Lung (tissue), 12 donors: ENCODE data around the gene NIPAL3. TPM values are rescaled to one million over a fixed set of nuclear protein-coding genes. Genes with fewer than 3 reads are reported as not detected.

ENCODE experiments used
- ATAC-seq: fragments of 200-7000 bp; cut with Tn5 transposase; one replicate; pipeline ENCODE4 v1.9.1; 2020; ENCODE audit warnings: moderate number of reproducible peaks; ENCODE audit not compliant: insufficient read depth, low FRiP score
- DNase-seq, 3 donors: peaks; one replicate each; pipeline ENCODE4 v3.0.0-alpha.2; 2013 to 2017
- H3K27ac ChIP-seq, 2 donors: one replicate each; pipeline ENCODE4 v1.5.1; 2013; ENCODE audit warnings: mild to moderate bottlenecking in 2 of 2, moderate library complexity in 2 of 2, control low read depth in 1 of 2, inconsistent platforms in 1 of 2, low read depth in 1 of 2, low read length in 1 of 2
- H3K27me3 ChIP-seq, 3 donors: one replicate each; pipeline ENCODE4 v1.5.1; 2013; ENCODE audit warnings: low read length in 2 of 3; ENCODE audit not compliant: control insufficient read depth in 3 of 3, insufficient read depth in 3 of 3
- H3K36me3 ChIP-seq, 4 donors: one replicate each; pipeline ENCODE4 v1.5.1; 2013; ENCODE audit warnings: low read length in 4 of 4, mild to moderate bottlenecking in 1 of 4, moderate library complexity in 1 of 4; ENCODE audit not compliant: control insufficient read depth in 4 of 4, insufficient read depth in 4 of 4
- H3K4me1 ChIP-seq, 5 donors: one replicate each; pipeline ENCODE4 v1.5.1; 2013; ENCODE audit warnings: low read length in 5 of 5, mild to moderate bottlenecking in 2 of 5, moderate library complexity in 1 of 5; ENCODE audit not compliant: control insufficient read depth in 5 of 5, insufficient read depth in 5 of 5
- H3K4me3 ChIP-seq: one replicate; pipeline ENCODE4 v1.5.1; 2013; ENCODE audit warnings: mild to moderate bottlenecking, control low read depth, moderate library complexity
- H3K9ac ChIP-seq, 2 donors: one replicate each; pipeline ENCODE4 v1.5.1; 2013; ENCODE audit warnings: low read length in 2 of 2, control low read depth in 1 of 2; ENCODE audit not compliant: insufficient read depth in 1 of 2
- H3K9me3 ChIP-seq, 4 donors: one replicate each; pipeline ENCODE4 v1.5.1; 2013; ENCODE audit warnings: low read length in 3 of 4, mild to moderate bottlenecking in 1 of 4, moderate library complexity in 1 of 4; ENCODE audit not compliant: control insufficient read depth in 4 of 4, insufficient read depth in 3 of 4
- CTCF ChIP-seq: IDR thresholded peaks from 2 replicates; pipeline ENCODE4 v1.5.1; 2012; ENCODE audit warnings: mild to moderate bottlenecking; ENCODE audit errors: control extremely low read depth, extremely low read depth
- WGBS, 2 donors: extraction: QIAGEN DNeasy Blood & Tissue Kit; methylation state at CpG; one replicate each; pipeline ENCODE4 v1.1.7; 2013; 5-methylcytosine and 5-hydroxymethylcytosine counted together
- polyA plus RNA-seq, 2 donors: library from polyadenylated mRNA; stranded (reverse); fragments of 200-250 nt; gene quantifications; one replicate each; pipeline ENCODE4 v1.2.1, GENCODE V29; 2013
- total RNA-seq, 2 donors: library from RNA; depleted of rRNA in 1 of 2; stranded (reverse); fragments of >200 nt in 1 of 2; gene quantifications; one replicate each; pipeline ENCODE4 v1.2.1, GENCODE V29; 2014 to 2021
- donor health status: control.
- donor health status: control.
- donor health status: Bipolar disorder and iron deficiency.
- donor health status: healthy.
- donor health status: DM: yes; HTN: yes; CAD: no.

NIPAL3 gene
- total and polyA plus RNA-seq, 4 donors: 11.9 to 31.8 (median 19.8) TPM

GRCh38 chr1:24381256-24381655 is 34.3 kb upstream of the NIPAL3 start:
- WGBS, 2 donors: 83 to 89% methylated on average over 2 of the region's 2 CpGs

GRCh38 chr1:24382165-24382577 is 33.4 kb upstream of the NIPAL3 start:
- no peak overlapping the region for H3K9ac ChIP-seq
- peaks cover 0 to 12% (median 9%) of the 10 kb centered on the region in 5 donors for H3K4me1 ChIP-seq
- H3K4me3 ChIP-seq: no peak overlapping the region
- no peaks in the 10 kb centered on the region for H3K27me3 ChIP-seq
- 95 to 97% methylated on average over 8 of the region's 8 CpGs for WGBS, 2 donors
- ATAC-seq: no peak
- peaks cover 0 to 2% (median 0%) of the 10 kb centered on the region in 4 donors for H3K36me3 ChIP-seq
- H3K27ac ChIP-seq: no peak overlapping the region
- TF ChIP-seq CTCF: no peak
- no peak for DNase-seq
- no peaks in the 10 kb centered on the region for H3K9me3 ChIP-seq

More at GRCh38 chr1:24381256-24381655, 34.3 kb upstream of the NIPAL3 start:
- ATAC-seq (no peak), DNase-seq (no peak)
- TF ChIP-seq CTCF: no peak
- Histone ChIP-seq H3K4me1 (peaks cover 0 to 5% (median 4%) of the 10 kb centered on the region in 5 donors), H3K4me3 (no peak overlapping the region), H3K27ac (no peak overlapping the region), H3K27me3 (no peaks in the 10 kb centered on the region), H3K9me3 (no peaks in the 10 kb centered on the region), H3K9ac (no peak overlapping the region), H3K36me3 (peaks cover 0 to 2% (median 0%) of the 10 kb centered on the region in 4 donors)

- TF ChIP-seq CTCF: no peak
- H3K27ac ChIP-seq: no peak overlapping the region
- ATAC-seq: no peak
- H3K36me3 ChIP-seq: peaks cover 0 to 2% (median 0%) of the 10 kb centered on the region in 4 donors
- H3K4me1 ChIP-seq: peaks cover 0 to 16% (median 10%) of the 10 kb centered on the region in 5 donors
- H3K4me3 ChIP-seq: no peak overlapping the region
- 75 to 79% methylated on average over 2 of the region's 2 CpGs for WGBS, 2 donors
- no peaks in the 10 kb centered on the region for H3K27me3 ChIP-seq
- DNase-seq: no peak
- H3K9me3 ChIP-seq: no peaks in the 10 kb centered on the region
- H3K9ac ChIP-seq: no peak overlapping the region
Observed at GRCh38 chr1:24383381-24383940, 32.1 kb upstream of the NIPAL3 start.
